Calu3 (cell line): ENCODE data around the gene FAM53A. TPM values are rescaled to one million over a fixed set of nuclear protein-coding genes. Genes with fewer than 3 reads are reported as not detected.
A peak's percentile ranks its signal among the peaks of the same experiment; 100 is the strongest.

ENCODE experiments used
- BruUV-seq: library from RNA; stranded (reverse); fragments of 400-500 nt; replicated peaks from 2 replicates; lab custom pipeline; 2021; lab: Mats Ljungman, UMichigan
- CTCF ChIA-PET: fragments of 300-600 bp; sonication (Branson Sonifier 250); formaldehyde crosslinking; loops from one replicate; lab custom pipeline; 2022; ENCODE audit warnings: antibody characterized with exemption; lab: Charles Lee
- DNase-seq: peaks from one replicate; pipeline ENCODE4 v3.0.0; 2022
- H3K27ac Mint-ChIP-seq: one replicate; pipeline ENCODE4 v1.8.0; 2022; ENCODE audit warnings: mixed read lengths; ENCODE audit not compliant: unreplicated experiment
- H3K27me3 Mint-ChIP-seq: one replicate; pipeline ENCODE4 v1.8.0; 2022; ENCODE audit warnings: mixed read lengths; ENCODE audit not compliant: unreplicated experiment
- H3K36me3 Mint-ChIP-seq: one replicate; pipeline ENCODE4 v1.8.0; 2022; ENCODE audit warnings: mild to moderate bottlenecking, moderate library complexity, mixed read lengths; ENCODE audit not compliant: insufficient read depth, unreplicated experiment
- H3K4me1 Mint-ChIP-seq: one replicate; pipeline ENCODE4 v1.8.0; 2022; ENCODE audit warnings: mild to moderate bottlenecking, low read depth, mixed read lengths; ENCODE audit not compliant: unreplicated experiment
- H3K4me3 Mint-ChIP-seq: one replicate; pipeline ENCODE4 v1.8.0; 2022; ENCODE audit warnings: mild to moderate bottlenecking, low read depth, moderate library complexity, mixed read lengths; ENCODE audit not compliant: unreplicated experiment
- H3K9me3 Mint-ChIP-seq: one replicate; pipeline ENCODE4 v1.8.0; 2022; ENCODE audit warnings: low read depth, mixed read lengths; ENCODE audit not compliant: unreplicated experiment
- intact Hi-C: fragments of 100-400 bp; cut with micrococcal nuclease; formaldehyde crosslinking; loops from one replicate; pipeline ENCODE4 v1.10.0; 2022; ENCODE audit not compliant: unreplicated experiment
- total RNA-seq: library from RNA; stranded (reverse); gene quantifications from 2 replicates; pipeline ENCODE4 v1.2.3, GENCODE V29; 2022
- TF ChIP-seq, protein P1 (sequence below): fragments of 200-600 bp; IDR thresholded peaks from one replicate; pipeline ENCODE4 v1.8.0; 2022; ENCODE audit warnings: antibody characterized with exemption; ENCODE audit not compliant: unreplicated experiment

FAM53A gene
- total RNA-seq, 1 experiment from 2014 or later, result 7.3 TPM

DNA sequence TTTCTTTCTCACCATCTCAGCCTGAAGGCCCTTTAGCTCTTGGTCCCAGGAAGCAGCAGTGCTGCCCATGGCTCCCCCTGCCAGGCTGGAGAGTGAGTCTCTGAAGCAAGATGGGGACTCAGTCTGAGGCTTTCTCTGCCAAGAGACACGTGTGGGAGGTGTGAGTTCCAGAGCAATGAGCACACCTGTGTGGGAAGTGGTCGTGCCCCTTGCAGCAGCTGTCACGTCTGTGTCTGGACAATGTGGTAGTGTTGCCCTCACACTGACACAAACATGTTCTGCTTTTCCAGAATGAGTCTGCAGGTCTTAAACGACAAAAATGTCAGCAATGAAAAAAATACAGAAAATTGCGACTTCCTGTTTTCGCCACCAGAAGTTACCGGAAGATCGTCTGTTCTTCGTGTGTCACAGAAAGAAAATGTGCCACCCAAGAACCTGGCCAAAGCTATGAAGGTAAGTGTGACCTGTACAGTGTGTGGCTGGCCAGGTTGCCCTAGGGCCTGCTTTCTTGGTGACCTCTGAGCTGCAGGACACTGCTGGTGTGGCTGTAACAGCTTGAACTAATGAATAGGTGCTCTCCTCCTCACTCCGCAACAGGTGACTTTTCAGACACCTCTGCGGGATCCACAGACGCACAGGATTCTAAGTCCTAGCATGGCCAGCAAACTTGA lies 39.2 kb upstream of the FAM53A start:
- H3K9me3 Mint-ChIP-seq, result no peaks in the 10 kb centered on the region
- intact Hi-C loops, result no loop called here
- H3K4me1 Mint-ChIP-seq, result peaks cover 41% of the 10 kb centered on the region
- peak overlapping the region; percentile 91 for H3K27ac Mint-ChIP-seq
- peaks cover 85% of the 10 kb centered on the region for H3K36me3 Mint-ChIP-seq
- TF ChIP-seq, protein P1, sequence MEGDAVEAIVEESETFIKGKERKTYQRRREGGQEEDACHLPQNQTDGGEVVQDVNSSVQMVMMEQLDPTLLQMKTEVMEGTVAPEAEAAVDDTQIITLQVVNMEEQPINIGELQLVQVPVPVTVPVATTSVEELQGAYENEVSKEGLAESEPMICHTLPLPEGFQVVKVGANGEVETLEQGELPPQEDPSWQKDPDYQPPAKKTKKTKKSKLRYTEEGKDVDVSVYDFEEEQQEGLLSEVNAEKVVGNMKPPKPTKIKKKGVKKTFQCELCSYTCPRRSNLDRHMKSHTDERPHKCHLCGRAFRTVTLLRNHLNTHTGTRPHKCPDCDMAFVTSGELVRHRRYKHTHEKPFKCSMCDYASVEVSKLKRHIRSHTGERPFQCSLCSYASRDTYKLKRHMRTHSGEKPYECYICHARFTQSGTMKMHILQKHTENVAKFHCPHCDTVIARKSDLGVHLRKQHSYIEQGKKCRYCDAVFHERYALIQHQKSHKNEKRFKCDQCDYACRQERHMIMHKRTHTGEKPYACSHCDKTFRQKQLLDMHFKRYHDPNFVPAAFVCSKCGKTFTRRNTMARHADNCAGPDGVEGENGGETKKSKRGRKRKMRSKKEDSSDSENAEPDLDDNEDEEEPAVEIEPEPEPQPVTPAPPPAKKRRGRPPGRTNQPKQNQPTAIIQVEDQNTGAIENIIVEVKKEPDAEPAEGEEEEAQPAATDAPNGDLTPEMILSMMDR, result no peak
- DNase-seq, result no peak
- no peaks in the 10 kb centered on the region for H3K27me3 Mint-ChIP-seq
- peak overlapping the region; percentile 95 for H3K4me3 Mint-ChIP-seq
- CTCF ChIA-PET, result no interaction called here
- TSS peak; percentile 20 for BruUV-seq

DNA sequence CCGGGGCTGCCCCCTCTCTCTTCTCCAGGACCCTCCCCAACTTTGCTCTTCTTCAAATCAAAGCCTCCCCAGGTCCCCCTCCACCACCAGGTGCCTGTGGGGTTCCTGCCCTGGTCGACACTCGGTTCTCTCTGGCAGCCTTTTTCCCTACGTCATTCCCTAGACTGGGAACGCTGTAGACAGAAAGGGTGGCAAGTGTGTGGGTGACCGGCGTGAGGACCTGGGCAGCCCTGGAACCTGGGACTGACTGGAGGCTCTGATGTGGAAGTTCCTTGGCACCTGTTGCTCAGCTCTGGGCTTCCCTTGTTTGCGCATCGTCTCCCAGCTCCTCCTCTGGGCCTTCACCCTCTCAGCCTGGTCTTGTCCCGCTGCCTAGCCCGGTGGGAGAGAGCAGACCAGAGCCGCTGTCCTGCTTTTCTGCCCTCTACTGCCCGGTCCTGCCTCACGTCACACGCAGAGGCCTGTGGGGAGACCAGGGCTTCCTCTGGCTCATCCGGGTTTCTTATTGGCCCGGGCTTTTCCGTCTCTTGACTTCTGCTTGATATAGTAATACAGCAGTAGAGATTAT lies 38.5 kb upstream of the FAM53A start:
- Mint-ChIP-seq H3K27me3 (no peaks in the 10 kb centered on the region), H3K4me1 (peaks cover 35% of the 10 kb centered on the region), H3K9me3 (no peaks in the 10 kb centered on the region), H3K4me3 (peak overlapping the region; percentile 95), H3K27ac (peak overlapping the region; percentile 91), H3K36me3 (peaks cover 85% of the 10 kb centered on the region)
- no peak for DNase-seq
- intact Hi-C loops, result no loop called here
- CTCF ChIA-PET, result no interaction called here
- no TSS peak for BruUV-seq
- TF ChIP-seq, protein P1, result no peak

DNA sequence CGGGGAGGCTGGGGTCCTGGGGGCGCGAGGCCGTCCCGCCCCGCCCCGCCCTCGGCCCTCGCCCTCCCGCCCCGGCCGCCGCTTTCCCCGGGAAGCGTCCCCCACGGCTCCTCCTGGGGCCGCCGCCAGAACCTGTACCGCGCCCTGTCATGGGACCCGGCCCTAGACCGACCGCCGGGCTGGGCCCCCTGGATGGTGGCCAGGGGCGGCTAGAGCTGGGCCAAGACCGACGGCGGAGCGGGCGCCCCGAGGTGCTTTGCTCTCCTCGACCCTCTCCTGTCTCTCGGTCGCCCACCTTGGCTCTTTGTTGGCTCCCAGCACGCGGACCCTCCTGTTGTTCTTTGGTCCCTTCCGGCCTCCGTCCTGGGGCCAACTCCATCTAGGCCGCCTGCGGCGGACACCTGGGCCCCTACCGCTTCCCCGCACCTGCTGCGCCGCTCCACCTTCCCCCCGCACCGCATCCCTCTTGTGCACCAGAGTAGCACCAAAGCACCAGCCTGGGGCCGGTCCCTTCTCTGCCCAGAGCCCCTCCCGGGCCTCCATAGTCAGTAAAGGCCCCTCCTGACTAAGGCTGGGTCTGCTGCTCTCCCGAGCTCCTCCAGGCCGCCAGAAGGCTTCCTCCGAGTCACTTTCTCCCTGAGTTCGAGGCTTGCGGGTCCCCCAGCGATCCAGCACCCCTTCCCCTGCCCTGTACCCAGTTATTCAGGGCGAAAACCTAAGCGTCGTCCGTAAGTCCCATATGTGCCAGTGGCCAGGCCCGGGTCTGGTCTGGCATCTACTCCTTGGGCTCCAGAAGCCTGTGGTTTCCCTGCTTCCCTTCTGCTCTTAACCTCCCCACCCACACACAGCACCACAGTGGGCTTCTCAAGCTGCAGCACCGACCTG lies 37.8 kb upstream of the FAM53A start:
- Mint-ChIP-seq H3K36me3 (peaks cover 80% of the 10 kb centered on the region), H3K27ac (peak overlapping the region; percentile 91)
- TF ChIP-seq, protein P1, result no peak

DNA sequence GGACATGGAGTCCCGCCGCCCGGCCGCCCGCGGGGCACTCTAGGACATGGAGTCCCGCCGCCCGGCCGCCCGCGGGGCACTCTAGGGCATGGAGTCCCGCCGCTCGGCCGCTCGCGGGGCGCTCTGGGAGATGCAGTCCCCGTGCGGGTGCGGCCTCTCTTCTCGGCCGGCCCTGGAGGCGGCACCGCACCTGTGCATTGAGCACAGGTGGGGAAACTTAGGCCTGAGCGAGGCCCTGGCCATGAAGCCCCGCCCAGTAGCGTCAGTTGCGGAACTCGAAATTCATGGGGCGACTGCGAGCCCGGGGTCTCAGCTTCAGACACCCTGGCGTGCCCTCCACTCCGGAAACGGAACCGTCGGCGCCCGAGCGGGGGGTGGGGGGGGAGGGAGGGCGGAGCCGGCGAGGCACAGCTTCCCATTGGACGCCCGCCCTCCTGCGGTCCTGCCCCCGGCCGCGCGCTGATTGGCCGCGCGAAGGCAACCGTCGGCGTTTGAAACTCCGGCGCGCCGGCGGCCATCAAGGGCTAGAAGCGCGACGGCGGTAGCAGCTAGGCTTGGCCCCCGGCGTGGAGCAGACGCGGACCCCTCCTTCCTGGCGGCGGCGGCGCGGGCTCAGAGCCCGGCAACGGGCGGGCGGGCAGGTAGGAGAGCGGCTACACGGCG lies 37.0 kb upstream of the FAM53A start, which contains the start of the genes TACC3 and TMEM129:
Gene TACC3 (plus strand): TSS at position 519 of the 663 bp plus-strand sequence. CDS start 1,901 bp downstream, outside the sequence.
Gene TMEM129 (minus strand): TSS at position 321 of the 663 bp plus-strand sequence. CDS start 486 bp downstream, outside the sequence.
- BruUV-seq, result no TSS peak
- CTCF ChIA-PET, result interaction anchor here (0.9 to 1.4 kb wide), 2 partner anchors 28 to 47 kb away, joined by 3 to 8 read pairs; no protein-coding TSS in a partner anchor
- no peaks in the 10 kb centered on the region for H3K27me3 Mint-ChIP-seq
- H3K4me1 Mint-ChIP-seq, result peaks cover 20% of the 10 kb centered on the region
- TF ChIP-seq, protein P1, result no peak
- DNase-seq, result peak; percentile 95
- peak within 1 kb of the TSS; percentile 95 for H3K4me3 Mint-ChIP-seq
- no peaks in the 10 kb centered on the region for H3K9me3 Mint-ChIP-seq
- H3K27ac Mint-ChIP-seq, result peak within 1 kb of the TSS; percentile 91
- intact Hi-C loops, result no loop called here
- H3K36me3 Mint-ChIP-seq, result peaks cover 80% of the 10 kb centered on the region

More for the DNA sequence above, 37.8 kb upstream of the FAM53A start:
- no peaks in the 10 kb centered on the region for H3K9me3 Mint-ChIP-seq
- intact Hi-C loops, result no loop called here
- peak overlapping the region; percentile 95 for H3K4me3 Mint-ChIP-seq
- no peak for DNase-seq
- H3K27me3 Mint-ChIP-seq, result no peaks in the 10 kb centered on the region
- CTCF ChIA-PET, result interaction anchor here (0.9 to 1.4 kb wide), 2 partner anchors 29 to 46 kb away, joined by 3 to 8 read pairs; no protein-coding TSS in a partner anchor
- H3K4me1 Mint-ChIP-seq, result peaks cover 28% of the 10 kb centered on the region
- no TSS peak for BruUV-seq
